Measurements from ENCODE around the gene KBTBD7.
A peak's percentile ranks its signal among the peaks of the same experiment; 100 is the strongest.

Gene KBTBD7, protein sequence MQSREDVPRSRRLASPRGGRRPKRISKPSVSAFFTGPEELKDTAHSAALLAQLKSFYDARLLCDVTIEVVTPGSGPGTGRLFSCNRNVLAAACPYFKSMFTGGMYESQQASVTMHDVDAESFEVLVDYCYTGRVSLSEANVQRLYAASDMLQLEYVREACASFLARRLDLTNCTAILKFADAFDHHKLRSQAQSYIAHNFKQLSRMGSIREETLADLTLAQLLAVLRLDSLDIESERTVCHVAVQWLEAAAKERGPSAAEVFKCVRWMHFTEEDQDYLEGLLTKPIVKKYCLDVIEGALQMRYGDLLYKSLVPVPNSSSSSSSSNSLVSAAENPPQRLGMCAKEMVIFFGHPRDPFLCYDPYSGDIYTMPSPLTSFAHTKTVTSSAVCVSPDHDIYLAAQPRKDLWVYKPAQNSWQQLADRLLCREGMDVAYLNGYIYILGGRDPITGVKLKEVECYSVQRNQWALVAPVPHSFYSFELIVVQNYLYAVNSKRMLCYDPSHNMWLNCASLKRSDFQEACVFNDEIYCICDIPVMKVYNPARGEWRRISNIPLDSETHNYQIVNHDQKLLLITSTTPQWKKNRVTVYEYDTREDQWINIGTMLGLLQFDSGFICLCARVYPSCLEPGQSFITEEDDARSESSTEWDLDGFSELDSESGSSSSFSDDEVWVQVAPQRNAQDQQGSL

GRCh38 chr13:41193919-41194824, at the start of gene KBTBD7:
Gene KBTBD7, minus strand, starts transcription at chr13:41194569. Its CDS starts 312 bp downstream, at chr13:41194257.
- DNase-seq = peak; percentile 73

DNA sequence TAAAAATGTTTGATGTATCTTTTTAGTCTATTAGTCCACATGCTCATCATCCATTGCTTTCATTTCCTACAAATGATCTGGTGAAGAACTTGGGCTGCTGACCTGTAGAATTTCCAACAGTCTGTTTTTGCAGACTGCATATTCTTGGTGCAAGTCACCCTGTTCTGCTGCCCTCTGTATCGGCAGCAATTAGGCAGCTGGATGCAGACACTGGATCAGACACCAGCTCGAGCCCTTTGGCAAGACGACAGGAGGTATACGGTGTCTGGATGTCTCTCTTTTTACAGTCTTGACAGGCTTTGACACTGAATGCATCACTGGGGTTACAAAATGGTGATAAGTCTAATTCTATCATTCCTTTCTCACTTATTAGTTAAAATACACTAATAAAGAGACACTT, 47.3 kb upstream of the KBTBD7 start:
- no peak for DNase-seq

GRCh38 chr13:41236369-41236768, 42.0 kb upstream of the KBTBD7 start:
- no peak for DNase-seq

GRCh38 chr13:41232578-41233480, 38.5 kb upstream of the KBTBD7 start:
- DNase-seq = no peak

DNA sequence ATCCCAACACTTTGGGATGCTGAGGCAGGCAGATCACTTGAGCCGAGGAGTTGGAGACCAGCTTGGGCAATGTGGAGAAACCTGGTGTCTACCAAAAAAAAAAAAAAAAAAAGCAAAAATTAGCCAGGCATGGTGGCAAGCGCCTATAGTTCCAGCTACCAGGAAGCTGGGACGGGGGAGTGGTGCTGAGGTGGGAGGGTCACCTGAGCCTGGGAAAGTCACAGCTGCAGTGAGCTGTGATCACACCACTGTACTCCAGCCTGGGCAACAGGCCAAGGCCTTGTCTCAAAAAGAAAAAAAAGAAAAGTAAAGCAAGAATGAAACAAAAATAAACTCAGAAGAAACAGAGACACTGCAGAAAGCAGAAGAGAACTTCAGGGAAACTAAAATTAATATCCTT, 37.4 kb upstream of the KBTBD7 start:
- DNase-seq = no peak

- DNase-seq = no peak
Measured at GRCh38 chr13:41231025-41231677, 36.8 kb upstream of the KBTBD7 start.

DNA sequence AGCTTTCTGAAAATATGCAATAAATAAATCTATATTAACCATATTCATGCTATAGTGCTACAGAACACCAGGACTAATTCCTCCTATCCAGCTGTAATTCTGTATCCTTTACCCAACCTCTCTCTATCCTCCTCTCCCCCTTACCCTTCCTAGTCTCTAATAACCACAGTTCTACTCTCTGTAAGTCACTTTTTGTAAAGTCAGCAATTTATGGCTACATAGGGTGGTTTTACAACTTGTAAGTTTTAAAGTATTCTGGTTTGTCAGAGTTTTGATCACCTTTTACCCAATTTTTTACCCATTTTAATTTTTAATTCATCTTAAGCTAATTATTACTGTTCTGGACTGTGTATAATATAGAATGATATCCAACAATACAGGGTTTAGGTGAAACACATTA, 35.0 kb upstream of the KBTBD7 start:
- no peak for DNase-seq

- no peak for DNase-seq
Measured at GRCh38 chr13:41224113-41225110, 30.0 kb upstream of the KBTBD7 start.

DNA sequence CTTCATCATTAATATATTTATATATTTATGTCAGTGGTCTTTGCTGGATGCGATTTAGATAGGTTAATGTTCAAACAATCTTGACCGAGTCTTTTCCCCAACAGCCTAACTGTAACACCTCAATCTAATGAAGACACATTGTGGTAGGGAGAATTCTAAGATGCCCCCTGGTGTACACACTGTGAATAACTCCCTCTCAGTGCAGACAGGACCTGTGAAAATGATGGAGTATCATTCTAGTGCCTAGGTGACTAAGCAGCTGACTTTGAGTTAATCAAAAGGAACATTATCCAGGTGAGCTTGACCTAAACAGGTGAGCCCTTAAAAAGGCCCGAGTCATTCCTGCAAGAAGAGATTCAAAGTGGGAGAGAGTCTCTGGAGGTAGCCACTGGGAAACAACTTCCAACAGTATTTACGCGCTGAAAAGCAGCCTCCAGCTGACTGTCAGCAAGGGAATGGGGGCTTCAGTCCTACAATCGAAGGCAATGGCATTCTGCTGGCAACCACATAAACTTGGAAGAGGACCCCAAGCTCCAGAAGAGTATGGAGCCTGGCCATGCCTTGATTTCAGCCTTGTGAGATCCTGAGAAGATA, 28.0 kb upstream of the KBTBD7 start:
- no peak for DNase-seq

DNA sequence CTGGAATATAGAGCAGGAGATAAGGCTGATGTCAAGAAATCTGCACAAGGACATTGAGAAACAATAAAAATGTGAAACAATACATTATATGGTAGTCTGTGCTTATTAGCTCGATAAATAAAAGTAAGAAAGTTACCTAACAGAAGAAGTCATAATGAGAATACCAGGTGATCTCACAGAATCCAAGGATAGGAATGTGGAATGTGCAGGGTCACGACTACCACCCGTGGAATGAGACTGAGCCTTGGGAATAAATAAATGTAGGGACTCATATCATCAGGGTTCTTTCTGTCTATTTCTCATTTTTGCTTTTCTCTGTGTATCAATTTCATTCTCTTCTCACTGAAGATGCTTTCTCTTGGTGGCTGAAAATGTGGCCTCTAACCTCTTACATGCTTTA, 26.0 kb upstream of the KBTBD7 start:
- no peak for DNase-seq

DNA sequence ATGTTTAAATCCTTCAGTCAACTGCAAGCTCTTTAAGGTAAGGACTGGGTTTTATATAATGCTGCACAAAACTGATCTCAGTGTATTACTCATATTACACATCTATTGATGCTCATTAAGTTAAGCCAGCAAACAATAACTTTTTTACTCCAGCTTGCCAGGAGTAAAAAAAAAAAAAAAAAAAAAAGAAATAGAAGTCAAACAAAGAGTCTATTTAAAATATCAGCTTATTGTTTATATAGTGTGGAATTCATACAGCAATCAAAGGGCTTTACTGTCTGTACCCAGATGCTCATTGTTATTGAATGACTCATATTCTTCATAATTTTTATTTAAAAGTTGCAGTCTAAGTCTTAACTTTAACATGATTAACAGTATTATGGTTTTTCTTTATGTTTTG, 21.8 kb upstream of the KBTBD7 start:
- DNase-seq = no peak

DNA sequence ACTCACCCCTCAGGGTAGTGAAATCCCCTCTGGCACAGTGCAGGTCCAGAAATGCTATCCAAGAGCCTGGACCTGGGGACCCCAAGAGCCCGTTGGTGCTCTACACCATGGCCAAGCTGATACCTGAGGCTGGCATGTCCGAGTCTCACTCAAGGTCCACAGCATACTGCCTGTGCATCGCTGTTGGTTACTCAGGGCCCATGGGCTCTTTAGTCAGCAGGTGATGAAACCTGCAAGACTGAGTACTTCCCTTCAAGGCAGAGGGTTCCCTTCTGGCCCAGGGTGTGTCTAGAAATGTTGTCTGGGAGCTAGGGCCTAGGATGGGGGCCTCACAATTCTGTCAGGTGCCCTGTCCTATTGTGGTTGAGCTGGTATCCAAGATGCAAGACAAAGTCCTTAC, 19.6 kb upstream of the KBTBD7 start:
- no peak for DNase-seq

GRCh38 chr13:41213316-41213715, 18.9 kb upstream of the KBTBD7 start:
- DNase-seq = no peak

DNA sequence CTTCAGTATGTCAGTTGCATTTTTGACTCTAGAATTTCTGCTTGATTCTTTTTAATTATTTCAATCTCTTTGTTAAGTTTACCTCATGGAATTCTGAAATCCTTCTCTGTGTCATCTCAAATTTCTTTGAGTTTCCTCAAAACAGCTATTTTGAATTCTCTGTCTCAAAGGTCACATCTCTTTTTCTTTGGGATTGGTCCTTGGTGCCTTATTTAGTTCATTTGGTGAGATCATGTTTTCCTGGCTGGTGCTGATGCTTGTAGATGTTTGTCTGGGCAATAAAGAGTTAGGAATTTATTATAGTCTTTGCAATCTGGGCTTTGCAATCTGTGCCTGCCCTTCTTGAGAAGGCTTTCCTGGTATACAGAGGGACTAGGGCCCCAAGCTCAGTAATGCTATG, 18.5 kb upstream of the KBTBD7 start:
- no peak for DNase-seq

GRCh38 chr13:41211062-41211461, 16.7 kb upstream of the KBTBD7 start:
- no peak for DNase-seq

- no peak for DNase-seq
Measured at GRCh38 chr13:41206467-41206866, 12.1 kb upstream of the KBTBD7 start.

- DNase-seq = no peak
Measured at GRCh38 chr13:41203810-41204209, 9.4 kb upstream of the KBTBD7 start.

GRCh38 chr13:41200126-41200525, 5.8 kb upstream of the KBTBD7 start:
- DNase-seq = no peak

DNA sequence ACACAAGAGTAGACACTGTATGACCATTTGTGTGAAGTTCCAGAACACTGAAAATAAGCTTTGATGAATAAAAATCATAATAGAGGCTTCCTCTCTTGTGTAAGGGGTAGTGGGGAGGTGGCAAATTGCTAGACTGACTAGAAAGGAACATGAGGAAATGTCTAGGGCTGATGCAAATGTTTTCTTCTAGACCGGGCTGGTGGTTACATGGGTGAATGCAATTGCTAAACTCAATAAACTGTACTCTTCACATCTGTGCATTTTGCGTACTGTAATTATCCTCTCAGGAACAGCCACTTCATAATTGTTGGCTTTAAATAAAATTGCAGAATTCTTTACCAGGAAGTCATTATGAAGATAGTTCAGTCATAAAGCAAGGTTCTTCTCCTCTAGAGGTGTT, 5.2 kb upstream of the KBTBD7 start:
- no peak for DNase-seq

- DNase-seq = no peak
Measured at GRCh38 chr13:41199079-41199478, 4.7 kb upstream of the KBTBD7 start.

Measured in SHP77 treated with DMSO at 0.1 percent for 48 hours (cell line).